HG03439 (cell line): Measurements from ENCODE around the gene NGFR.

Source experiments
- ATAC-seq: cut with Tn5 transposase; IDR thresholded peaks from one replicate; pipeline ENCODE4 v1.9.1; 2021; ENCODE audit warnings: mild to moderate bottlenecking, moderate library complexity; ENCODE audit not compliant: unreplicated experiment

The NGFR gene

GRCh38 chr17:49557312-49558024 is 62.4 kb downstream of the NGFR start:
- no peak for ATAC-seq
